Measurements from ENCODE around the gene CLIC5.

CLIC5 gene

DNA sequence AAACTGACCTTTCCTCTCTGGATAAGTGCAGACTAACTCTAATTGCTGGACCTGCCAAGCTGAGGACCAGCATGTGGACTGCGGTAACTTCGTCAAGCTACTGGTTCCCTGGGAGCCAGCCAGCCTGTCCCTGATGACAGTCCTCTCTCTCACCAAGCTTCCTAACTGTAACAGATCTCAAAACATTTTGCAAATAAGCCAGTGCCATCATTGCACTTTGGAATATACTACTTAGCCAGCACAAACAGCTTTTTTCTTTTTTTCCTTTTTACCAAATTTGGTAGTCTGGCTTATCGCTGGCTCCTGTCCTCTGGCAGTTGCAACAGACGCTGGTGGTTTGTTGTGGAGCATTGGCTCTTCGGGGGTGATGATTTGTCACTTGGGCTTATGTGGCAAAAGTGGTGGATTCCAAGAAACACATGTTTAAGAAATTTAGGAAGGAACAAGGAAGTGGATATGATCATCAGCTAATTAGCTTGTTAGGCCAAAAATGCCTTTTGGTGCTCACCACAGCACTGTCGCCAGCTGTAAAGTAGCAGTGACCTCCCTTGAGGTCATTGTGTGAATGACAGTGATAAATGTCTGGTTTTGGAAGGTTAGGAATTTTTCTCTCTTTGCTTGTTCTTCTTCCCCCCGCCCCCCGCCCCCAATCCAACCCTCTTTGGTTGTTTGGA lies 171.7 kb downstream of the CLIC5 start:
- no peak for DNase-seq (ENCODE audit: low read depth)
- TF ChIP-seq, protein P1, sequence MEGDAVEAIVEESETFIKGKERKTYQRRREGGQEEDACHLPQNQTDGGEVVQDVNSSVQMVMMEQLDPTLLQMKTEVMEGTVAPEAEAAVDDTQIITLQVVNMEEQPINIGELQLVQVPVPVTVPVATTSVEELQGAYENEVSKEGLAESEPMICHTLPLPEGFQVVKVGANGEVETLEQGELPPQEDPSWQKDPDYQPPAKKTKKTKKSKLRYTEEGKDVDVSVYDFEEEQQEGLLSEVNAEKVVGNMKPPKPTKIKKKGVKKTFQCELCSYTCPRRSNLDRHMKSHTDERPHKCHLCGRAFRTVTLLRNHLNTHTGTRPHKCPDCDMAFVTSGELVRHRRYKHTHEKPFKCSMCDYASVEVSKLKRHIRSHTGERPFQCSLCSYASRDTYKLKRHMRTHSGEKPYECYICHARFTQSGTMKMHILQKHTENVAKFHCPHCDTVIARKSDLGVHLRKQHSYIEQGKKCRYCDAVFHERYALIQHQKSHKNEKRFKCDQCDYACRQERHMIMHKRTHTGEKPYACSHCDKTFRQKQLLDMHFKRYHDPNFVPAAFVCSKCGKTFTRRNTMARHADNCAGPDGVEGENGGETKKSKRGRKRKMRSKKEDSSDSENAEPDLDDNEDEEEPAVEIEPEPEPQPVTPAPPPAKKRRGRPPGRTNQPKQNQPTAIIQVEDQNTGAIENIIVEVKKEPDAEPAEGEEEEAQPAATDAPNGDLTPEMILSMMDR (conservative IDR thresholded peaks at IDR 0.05; ENCODE audit: low read depth, low read length), result no peak
- H3K4me3 ChIP-seq (ENCODE audit: low read depth, low read length), result no peak overlapping the region

DNA sequence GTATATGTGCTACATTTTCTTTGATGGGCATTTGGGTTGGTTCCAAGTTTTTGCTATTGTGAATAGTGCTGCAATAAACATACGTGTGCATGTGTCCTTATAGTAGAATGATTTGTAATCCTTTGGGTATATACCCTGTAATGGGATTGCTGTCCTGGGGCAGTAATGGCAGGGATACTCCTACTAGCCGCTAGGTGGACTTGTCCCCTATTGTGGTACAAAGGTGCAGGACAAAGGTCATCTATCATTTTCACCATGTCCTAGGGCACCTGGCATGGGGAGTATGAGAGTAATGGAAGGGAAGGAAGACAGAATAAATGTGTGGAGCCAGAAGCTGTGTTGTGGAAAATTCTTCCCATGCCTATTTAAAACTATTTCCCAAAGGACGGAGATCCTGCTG lies 174.6 kb downstream of the CLIC5 start:
- H3K4me3 ChIP-seq (ENCODE audit: low read depth, low read length), result no peak overlapping the region
- TF ChIP-seq, protein P1 (conservative IDR thresholded peaks at IDR 0.05; ENCODE audit: low read depth, low read length), result no peak
- DNase-seq (ENCODE audit: low read depth), result no peak

DNA sequence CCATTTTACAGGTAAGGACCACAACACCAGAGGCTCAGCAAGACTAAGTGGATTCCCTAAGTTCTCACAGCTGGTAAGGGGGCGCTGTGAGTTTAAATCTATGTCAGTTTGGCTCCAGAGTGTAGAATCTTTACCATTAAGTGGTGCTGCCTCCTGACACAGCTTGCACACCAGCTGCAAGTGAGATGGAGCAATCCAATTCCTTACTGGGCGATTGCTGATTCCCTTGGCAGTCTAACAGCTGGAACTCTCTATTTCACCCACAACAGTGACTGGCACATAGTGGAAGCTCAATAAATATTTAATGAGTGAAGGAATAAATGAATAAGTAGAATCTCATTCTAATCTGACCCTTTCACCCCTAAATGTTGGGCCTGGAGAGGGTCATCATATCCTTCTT lies 176.7 kb downstream of the CLIC5 start:
- TF ChIP-seq, protein P1 (conservative IDR thresholded peaks at IDR 0.05; ENCODE audit: low read depth, low read length), result no peak
- no peak for DNase-seq (ENCODE audit: low read depth)
- no peak overlapping the region for H3K4me3 ChIP-seq (ENCODE audit: low read depth, low read length)

DNA sequence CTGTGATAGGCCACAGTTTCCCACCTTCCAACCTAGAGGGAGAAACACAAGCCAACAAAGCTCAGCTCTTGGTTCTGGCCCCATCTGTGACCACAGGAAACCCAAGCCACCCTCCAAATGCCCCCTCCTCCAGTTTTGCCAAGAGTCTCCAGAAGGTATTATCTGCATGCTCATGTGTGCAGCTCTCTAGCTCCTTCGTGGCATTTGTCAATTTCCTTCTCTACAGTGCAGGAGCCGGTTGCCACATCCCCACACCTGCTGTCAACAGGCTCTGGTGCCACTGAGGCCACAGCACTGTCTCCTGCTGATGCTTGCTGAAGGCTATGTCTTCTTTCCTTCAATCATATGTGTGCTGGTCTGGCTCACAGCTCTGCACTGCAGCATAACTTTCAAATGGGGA lies 177.2 kb downstream of the CLIC5 start:
- no peak for DNase-seq (ENCODE audit: low read depth)
- TF ChIP-seq, protein P1 (conservative IDR thresholded peaks at IDR 0.05; ENCODE audit: low read depth, low read length), result no peak
- H3K4me3 ChIP-seq (ENCODE audit: low read depth, low read length), result no peak overlapping the region

DNA sequence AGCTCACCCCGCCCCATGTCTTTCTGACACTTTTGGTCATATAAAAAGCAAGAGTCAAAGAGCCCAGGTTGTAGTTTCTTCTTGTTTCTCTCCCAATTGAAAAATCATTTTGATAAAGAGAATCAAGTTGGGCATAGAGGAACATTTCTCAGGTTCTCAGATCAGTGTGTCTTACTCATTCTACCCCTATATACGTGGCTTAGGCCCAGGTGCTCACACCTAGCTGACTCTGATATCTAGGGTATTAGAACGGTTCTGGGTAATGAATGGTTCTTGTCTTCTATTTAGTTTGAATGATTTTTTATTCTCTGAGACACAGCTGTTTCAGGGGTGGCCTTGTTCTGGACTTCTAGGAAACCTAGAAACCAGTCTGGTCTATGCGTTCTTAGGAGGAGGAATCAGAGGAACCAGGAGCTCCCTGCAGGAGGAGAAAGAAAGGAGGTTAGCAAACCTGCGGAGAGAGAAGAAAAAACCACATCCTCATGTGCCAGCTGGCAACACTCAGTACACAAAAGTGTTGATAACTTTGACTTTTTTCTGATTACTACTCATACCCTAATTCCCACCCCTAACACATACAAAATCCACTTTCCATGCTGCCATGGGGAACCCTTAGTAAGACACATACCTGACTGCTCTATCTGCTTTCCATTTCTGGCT lies 178.0 kb downstream of the CLIC5 start:
- H3K4me3 ChIP-seq (ENCODE audit: low read depth, low read length), result no peak overlapping the region
- no peak for DNase-seq (ENCODE audit: low read depth)
- TF ChIP-seq, protein P1 (conservative IDR thresholded peaks at IDR 0.05; ENCODE audit: low read depth, low read length), result no peak

DNA sequence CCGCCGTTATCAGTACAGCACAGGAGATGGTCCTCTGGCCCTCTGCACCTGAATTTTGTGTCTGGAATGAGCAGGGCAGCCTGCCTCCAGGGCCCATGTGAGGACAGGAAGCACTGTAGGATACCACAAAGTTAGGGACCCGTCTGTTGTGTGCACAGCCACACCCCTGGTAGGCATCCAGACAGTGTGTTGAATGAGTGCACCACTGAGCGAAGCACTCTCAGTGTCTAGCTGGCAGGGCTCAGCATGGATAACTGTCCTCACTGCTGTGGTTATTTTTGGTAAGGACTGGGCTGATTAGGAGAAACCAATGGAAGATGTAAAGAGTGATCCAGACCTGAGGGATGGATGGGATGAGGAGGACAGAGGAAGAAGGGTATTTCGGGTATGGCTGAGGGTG lies 178.7 kb downstream of the CLIC5 start:
- TF ChIP-seq, protein P1 (conservative IDR thresholded peaks at IDR 0.05; ENCODE audit: low read depth, low read length), result no peak
- DNase-seq (ENCODE audit: low read depth), result no peak
- no peak overlapping the region for H3K4me3 ChIP-seq (ENCODE audit: low read depth, low read length)

DNA sequence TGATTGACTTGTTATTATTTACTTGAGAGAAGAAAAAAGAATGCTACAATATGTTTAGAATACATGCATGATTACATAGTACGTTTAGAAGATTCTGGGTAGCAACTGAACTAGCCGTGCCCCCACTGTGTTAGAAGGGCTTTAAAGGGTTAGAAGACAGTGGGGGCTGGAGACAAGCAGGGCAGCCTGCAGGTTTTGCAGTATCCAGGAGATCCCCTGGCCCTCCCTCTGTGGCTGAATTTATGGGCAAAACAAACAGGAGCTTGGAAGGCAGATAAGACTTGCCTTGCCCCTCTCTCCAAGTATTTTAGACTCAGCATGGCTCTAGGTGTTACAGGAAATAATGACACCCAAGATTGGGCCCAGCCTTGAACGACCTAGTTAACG lies 179.2 kb downstream of the CLIC5 start:
- no peak for DNase-seq (ENCODE audit: low read depth)

More for the DNA sequence above, 179.2 kb downstream of the CLIC5 start:
- no peak overlapping the region for H3K4me3 ChIP-seq (ENCODE audit: low read depth, low read length)
- TF ChIP-seq, protein P1 (conservative IDR thresholded peaks at IDR 0.05; ENCODE audit: low read depth, low read length), result no peak

All from choroid plexus epithelial cell (primary cell).